ENCODE results near the gene DPP4. TPM values are rescaled to one million over a fixed set of nuclear protein-coding genes. Genes with fewer than 3 reads are reported as not detected.

The DPP4 gene
- total and polyA plus RNA-seq, 2 donors (not counting 3 experiments of a cell fraction or from before 2014, with no cell fraction given), result 0.84 to 6.2 TPM

GRCh38 chr2:161976295-161976694, 97.7 kb downstream of the DPP4 start:
- no peak overlapping the region for H3K4me3 ChIP-seq (replicated peaks in 1 of 3; ENCODE audit: insufficient read depth in 1 of 3, low read depth in 1 of 3, low read length in 3 of 3)
- H3K9ac ChIP-seq (replicated peaks; ENCODE audit: extremely low read depth, insufficient read depth, low read length), result no peak overlapping the region
- ChIA-PET POLR2A (no interaction called here), CTCF (no interaction called here)
- no peaks in the 10 kb centered on the region for H4K20me1 ChIP-seq (replicated peaks; ENCODE audit: control insufficient read depth, extremely low read depth, insufficient read depth, low read length)
- H3K79me2 ChIP-seq (ENCODE audit: control insufficient read depth, insufficient read depth, low read length), result no peaks in the 10 kb centered on the region
- no peaks in the 10 kb centered on the region for H3K9me3 ChIP-seq (replicated peaks; ENCODE audit: control insufficient read depth, insufficient read depth, low read length)
- intact Hi-C loops (cut with micrococcal nuclease), result no loop called here
- dilution Hi-C loops (cut with MboI; ENCODE audit: extremely low pct_ligation_motif_present, low sequenced_read_pairs), result no loop called here
- no peaks in the 10 kb centered on the region for H3K36me3 ChIP-seq (ENCODE audit: control insufficient read depth in 2 of 2, extremely low read depth in 1 of 2, insufficient read depth in 2 of 2, low read length in 2 of 2)
- H3K4me2 ChIP-seq (ENCODE audit: insufficient read depth, low read length), result no peak overlapping the region
- BruUV-seq (replicated peaks), result no TSS peak
- peaks cover 4% of the 10 kb centered on the region for H3K4me1 ChIP-seq (ENCODE audit: control insufficient read depth, extremely low read depth, insufficient read depth, low read length)
- H3K27ac ChIP-seq (ENCODE audit: insufficient read depth, low read depth, low read length), result no peak overlapping the region
- no peak overlapping the region for H2AFZ ChIP-seq (ENCODE audit: low read depth, low read length)
- H3K9me1 ChIP-seq (replicated peaks; ENCODE audit: control insufficient read depth, extremely low read depth, insufficient read depth, low read length), result no peaks in the 10 kb centered on the region
- DNase-seq (ENCODE audit: low read depth, low spot score) (no peak), FAIRE-seq (no peak)
- H3K27me3 ChIP-seq (ENCODE audit: control insufficient read depth in 2 of 2, insufficient read depth in 2 of 2, low read length in 2 of 2), result no peaks in the 10 kb centered on the region
- TF ChIP-seq MAX (IDR thresholded peaks at IDR 0.05; ENCODE audit: insufficient read depth, insufficient read length) (no peak), EZH2 (IDR thresholded peaks at IDR 0.05; ENCODE audit: borderline replicate concordance, low read depth, low read length, severe bottlenecking) (no peak)

- intact Hi-C loops (cut with micrococcal nuclease), result no loop called here
- H3K36me3 ChIP-seq (ENCODE audit: control insufficient read depth in 2 of 2, extremely low read depth in 1 of 2, insufficient read depth in 2 of 2, low read length in 2 of 2), result no peaks in the 10 kb centered on the region
- H3K4me1 ChIP-seq (ENCODE audit: control insufficient read depth, extremely low read depth, insufficient read depth, low read length), result peaks cover 4% of the 10 kb centered on the region
- FAIRE-seq (no peak), DNase-seq (ENCODE audit: low read depth, low spot score) (no peak)
- no peak overlapping the region for H2AFZ ChIP-seq (ENCODE audit: low read depth, low read length)
- no peaks in the 10 kb centered on the region for H3K79me2 ChIP-seq (ENCODE audit: control insufficient read depth, insufficient read depth, low read length)
- BruUV-seq (replicated peaks), result no TSS peak
- CTCF ChIA-PET, result no interaction called here
- H3K9me3 ChIP-seq (replicated peaks; ENCODE audit: control insufficient read depth, insufficient read depth, low read length), result no peaks in the 10 kb centered on the region
- no peak overlapping the region for H3K9ac ChIP-seq (replicated peaks; ENCODE audit: extremely low read depth, insufficient read depth, low read length)
- H3K9me1 ChIP-seq (replicated peaks; ENCODE audit: control insufficient read depth, extremely low read depth, insufficient read depth, low read length), result no peaks in the 10 kb centered on the region
- dilution Hi-C loops (cut with MboI; ENCODE audit: extremely low pct_ligation_motif_present, low sequenced_read_pairs), result no loop called here
- H3K4me3 ChIP-seq (replicated peaks in 1 of 3; ENCODE audit: insufficient read depth in 1 of 3, low read depth in 1 of 3, low read length in 3 of 3), result no peak overlapping the region
- H3K4me2 ChIP-seq (ENCODE audit: insufficient read depth, low read length), result no peak overlapping the region
- H4K20me1 ChIP-seq (replicated peaks; ENCODE audit: control insufficient read depth, extremely low read depth, insufficient read depth, low read length), result no peaks in the 10 kb centered on the region
- POLR2A ChIA-PET, result no interaction called here
- H3K27me3 ChIP-seq (ENCODE audit: control insufficient read depth in 2 of 2, insufficient read depth in 2 of 2, low read length in 2 of 2), result no peaks in the 10 kb centered on the region
- H3K27ac ChIP-seq (ENCODE audit: insufficient read depth, low read depth, low read length), result no peak overlapping the region
- TF ChIP-seq POLR2AphosphoS5 (IDR thresholded peaks at IDR 0.05; ENCODE audit: insufficient read depth, low read depth, low read length) (no peak), FOS (IDR thresholded peaks at IDR 0.05; ENCODE audit: borderline replicate concordance, insufficient read depth, low read length) (no peak), POLR2A (IDR thresholded peaks at IDR 0.05; ENCODE audit: low read depth, low read length) (no peak), MYC (IDR thresholded peaks at IDR 0.05; ENCODE audit: low read depth, low read length) (no peak), CTCF (IDR thresholded peaks at IDR 0.05; ENCODE audit: extremely low read depth in 1 of 2, insufficient read depth in 1 of 2, low read depth in 1 of 2, low read length in 2 of 2) (no peak), JUN (IDR thresholded peaks at IDR 0.05; ENCODE audit: borderline replicate concordance, insufficient read depth, insufficient read length, low read depth) (no peak), MAX (IDR thresholded peaks at IDR 0.05; ENCODE audit: insufficient read depth, insufficient read length) (no peak), EZH2 (IDR thresholded peaks at IDR 0.05; ENCODE audit: borderline replicate concordance, low read depth, low read length, severe bottlenecking) (no peak), GATA2 (IDR thresholded peaks at IDR 0.05; ENCODE audit: insufficient read depth, insufficient read length, low read depth, low read length) (no peak)
Observed at GRCh38 chr2:161975813-161976160, 98.2 kb downstream of the DPP4 start.
